Activated CD4-positive, CD25-positive, alpha-beta regulatory T cell treated with anti-CD3 and anti-CD28 coated beads, Interleukin-2, amount 50 U/mL, for 16 hours (primary cell): Measurements from ENCODE around the gene KCNAB1.

ENCODE experiments used
- DNase-seq: peaks from one replicate; pipeline ENCODE4 v3.0.0-alpha.2; 2020; ENCODE audit warnings: low read depth, low spot score

Gene KCNAB1

DNA sequence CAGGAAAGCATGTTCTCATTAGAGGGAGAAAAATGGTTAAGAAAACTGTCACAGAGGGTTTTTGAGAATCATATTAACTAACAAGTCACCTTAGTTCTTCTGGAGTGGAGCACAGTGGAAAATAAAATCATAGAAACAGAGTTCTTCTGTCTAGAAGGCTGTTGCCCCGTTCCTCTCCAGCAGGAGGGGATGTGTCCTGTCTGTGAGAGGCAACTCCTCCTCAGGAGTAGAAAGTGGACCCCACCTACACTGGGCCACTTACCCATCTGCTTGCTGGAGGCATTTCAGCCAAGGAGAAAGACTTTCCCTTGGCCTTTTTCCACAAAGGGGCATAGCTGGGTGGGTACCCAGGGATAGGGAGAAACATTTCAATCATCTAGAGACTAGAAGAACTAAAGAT, 327.9 kb downstream of the KCNAB1 start:
- DNase-seq, result no peak

DNA sequence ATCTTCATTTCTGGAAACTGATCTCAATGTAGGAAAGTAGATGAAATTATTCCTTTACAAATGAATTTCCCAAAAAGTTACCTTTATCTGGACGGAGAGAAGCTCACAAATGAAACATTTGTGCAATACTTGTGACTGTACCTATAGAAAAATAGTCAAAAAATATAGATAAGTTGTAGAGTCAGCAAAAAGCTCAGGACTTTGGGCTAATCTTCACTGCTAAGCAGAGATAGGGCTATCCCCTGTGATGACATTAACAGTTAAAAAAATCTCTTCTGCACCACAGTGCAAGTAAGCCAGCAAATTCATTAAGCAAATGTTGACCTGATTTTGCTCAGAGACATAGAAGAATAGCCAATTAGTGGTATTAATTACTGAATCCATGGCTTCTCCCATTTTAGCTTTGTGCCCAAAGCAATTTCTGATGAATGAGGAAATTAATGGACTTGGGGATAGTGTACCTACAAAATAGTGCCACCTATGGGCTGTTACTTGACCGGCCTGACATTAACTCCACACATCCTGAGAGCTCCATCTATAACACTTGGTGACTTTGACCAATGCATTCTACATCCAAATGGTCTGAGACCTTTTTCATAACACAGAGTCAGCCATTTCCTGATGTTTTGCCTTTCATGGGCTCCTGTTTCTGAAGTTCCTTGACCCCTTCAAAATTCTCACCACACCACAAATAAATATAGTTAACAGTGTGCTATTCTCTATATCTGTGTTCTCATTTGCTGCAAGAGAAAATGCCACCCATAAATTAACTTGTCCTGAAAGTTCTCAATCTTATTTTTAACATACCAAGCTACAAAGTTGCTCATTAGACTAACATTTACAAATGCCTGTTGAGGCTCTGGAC, 329.6 kb downstream of the KCNAB1 start:
- DNase-seq, result no peak

DNA sequence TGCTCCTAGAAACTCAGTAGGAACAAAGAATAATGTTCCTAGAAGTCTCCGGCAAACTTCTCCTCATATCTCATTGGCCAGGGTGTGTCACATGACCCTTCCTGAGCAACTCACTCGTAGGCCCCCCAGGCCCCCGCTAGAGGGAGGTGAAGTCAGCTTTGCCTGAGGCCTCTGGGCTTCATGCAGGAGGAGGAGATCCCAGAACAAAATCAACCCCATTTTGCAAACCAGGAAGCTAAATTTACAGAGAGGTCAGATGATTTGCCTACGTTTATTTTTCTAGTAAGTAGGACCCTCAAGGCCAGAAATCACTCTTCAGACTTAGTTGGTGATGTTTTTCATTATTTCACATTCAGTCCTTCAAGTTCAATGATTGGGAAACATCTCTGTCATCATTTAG, 335.5 kb downstream of the KCNAB1 start:
- no peak for DNase-seq

- no peak for DNase-seq
Measured at GRCh38 chr3:156456771-156457224, 336.4 kb downstream of the KCNAB1 start.

GRCh38 chr3:156459434-156459833, 339.1 kb downstream of the KCNAB1 start:
- DNase-seq, result no peak

DNA sequence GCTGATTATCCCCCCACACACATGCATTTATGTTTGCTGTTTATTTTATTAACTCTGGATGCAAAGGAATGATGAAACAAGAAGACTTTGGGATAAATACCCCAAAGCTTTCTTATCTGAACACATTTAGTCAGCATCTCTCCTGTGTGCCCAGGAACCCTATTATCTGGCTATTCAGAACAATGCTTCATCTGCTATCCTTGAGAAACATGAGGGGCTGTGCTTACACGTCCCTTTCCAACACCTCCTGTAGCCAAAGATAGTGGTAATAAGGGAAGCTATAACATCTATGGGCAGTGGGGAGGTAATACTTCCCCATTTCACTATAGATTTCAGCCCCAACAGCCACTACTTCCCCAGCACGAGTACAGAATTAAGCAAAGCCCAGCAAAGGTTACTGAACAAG, 339.8 kb downstream of the KCNAB1 start:
- DNase-seq, result no peak

GRCh38 chr3:156461889-156462288, 341.5 kb downstream of the KCNAB1 start:
- no peak for DNase-seq

- DNase-seq, result no peak
Measured at GRCh38 chr3:156463123-156463522, 342.7 kb downstream of the KCNAB1 start.

DNA sequence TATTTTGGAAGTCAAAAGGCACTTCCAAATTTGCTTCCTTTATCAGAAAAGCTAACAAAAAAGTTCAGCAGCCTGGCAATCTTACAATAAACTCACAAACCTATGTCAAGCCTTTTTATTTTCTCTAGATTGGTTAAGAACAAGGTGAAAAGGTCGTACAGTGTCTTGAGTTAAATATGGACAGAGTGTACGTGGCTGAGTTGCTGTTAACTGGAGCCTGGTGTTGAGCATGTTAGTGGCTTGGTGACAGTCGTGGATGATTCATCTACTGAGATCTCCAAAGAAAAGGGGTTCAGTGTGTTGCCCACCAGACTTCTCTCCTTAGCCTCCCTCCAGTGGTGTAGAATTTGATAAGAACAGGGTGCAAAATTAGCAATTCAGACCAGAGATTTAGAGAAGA, 344.8 kb downstream of the KCNAB1 start:
- DNase-seq, result no peak

- DNase-seq, result no peak
Measured at GRCh38 chr3:156469456-156469855, 349.1 kb downstream of the KCNAB1 start.

DNA sequence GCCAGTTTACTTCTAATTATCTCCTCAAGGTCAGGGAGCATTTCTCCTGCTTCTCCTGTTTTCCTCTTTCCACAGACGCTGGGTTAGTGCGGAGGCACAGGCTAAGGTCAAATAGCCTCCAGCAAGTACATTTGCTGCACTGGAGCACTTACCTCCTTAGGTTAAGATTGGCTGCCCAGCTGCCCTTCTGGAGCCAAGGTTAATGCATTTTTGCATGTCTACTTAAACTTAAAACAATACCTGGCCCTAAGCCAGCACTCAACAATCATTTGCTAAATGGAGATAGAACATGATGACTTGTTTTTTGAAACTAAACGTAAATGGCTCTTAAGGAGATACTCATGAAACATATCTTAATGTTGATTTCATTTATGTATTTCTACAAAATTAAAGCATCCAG, 351.1 kb downstream of the KCNAB1 start:
- DNase-seq, result no peak

- DNase-seq, result no peak
Measured at GRCh38 chr3:156472150-156472549, 351.8 kb downstream of the KCNAB1 start.

GRCh38 chr3:156472684-156473083, 352.3 kb downstream of the KCNAB1 start:
- no peak for DNase-seq

DNA sequence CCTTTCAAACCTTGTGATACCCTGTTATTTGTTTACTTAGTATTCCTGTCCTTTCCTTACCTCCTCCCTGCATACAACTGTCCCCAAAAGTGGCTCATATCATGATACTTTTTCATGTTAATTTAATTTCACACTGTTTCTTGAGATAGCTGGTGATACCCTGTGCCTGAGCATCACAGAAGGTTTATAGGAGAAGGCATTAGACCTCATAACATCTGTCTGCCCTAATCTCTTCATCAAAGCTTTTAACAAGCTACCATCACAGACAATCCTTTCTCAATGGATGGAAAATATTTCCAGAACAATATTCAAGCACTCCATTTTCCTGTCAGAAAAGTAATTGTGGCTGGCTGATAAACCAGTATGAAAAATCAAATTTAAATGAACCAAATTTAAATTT, 353.0 kb downstream of the KCNAB1 start:
- DNase-seq, result no peak

DNA sequence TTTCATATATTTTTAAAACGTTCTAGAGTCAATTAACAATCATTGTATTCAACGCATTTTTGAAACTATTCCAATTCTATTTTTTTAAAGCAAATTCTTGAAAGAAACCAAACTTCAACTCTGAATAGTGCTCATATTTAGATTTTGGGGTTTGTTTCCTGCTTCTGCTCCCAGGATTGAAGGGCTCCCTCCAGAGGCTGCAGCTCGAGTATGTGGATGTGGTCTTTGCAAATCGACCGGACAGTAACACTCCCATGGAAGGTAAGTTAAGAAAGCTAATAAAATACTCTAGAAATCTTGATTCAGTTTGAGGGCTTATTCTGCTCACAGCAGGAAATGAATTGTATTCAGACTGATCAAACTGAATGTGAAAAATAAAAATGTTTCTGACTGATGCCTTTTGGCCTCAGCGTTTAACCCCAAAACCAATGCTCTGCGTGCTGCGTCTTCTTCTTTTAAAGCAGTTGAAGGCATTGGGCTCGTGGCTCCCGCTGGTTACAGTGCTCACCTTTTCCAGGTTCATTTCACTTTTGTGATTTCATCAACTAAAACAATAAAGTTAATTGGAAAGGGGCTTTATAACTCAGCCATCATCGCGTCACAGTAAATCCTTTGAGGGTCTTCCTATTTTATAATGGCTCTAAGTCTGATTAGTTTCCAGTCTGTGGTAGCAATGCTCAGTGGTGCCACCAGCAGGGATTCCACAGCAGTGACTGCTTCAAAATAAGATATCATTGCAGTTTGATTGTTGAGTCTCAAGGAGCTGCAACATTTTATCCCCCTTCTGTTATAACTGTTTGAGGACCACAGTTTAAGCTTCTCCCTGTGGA, 354.4 kb downstream of the KCNAB1 start:
- no peak for DNase-seq

DNA sequence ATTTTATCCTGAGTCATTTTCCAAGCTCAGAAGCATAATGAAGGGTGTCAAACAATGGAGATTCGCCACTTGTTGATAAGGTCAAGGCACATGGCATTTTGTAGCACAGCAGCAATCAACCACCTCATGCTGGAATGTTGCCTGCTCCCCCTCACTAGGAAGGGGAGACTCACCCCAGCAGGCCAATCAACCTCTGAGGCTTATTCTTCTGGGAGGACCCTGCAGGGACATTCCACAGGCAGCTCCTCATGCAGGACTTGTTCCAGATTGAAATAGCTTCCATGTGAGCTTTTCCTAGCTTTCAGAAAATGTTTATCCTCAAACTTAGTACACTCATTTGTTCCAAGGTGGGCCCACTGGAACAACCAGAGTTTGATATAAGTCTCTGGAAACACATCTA, 356.9 kb downstream of the KCNAB1 start:
- no peak for DNase-seq

GRCh38 chr3:156478891-156479290, 358.5 kb downstream of the KCNAB1 start:
- DNase-seq, result no peak

- DNase-seq, result no peak
Measured at GRCh38 chr3:156479604-156480003, 359.2 kb downstream of the KCNAB1 start.

GRCh38 chr3:156480949-156481348, 360.6 kb downstream of the KCNAB1 start:
- DNase-seq, result no peak

- no peak for DNase-seq
Measured at GRCh38 chr3:156483002-156483401, 362.6 kb downstream of the KCNAB1 start.

- DNase-seq, result peak; percentile 4
Measured at GRCh38 chr3:156483426-156483825, 363.0 kb downstream of the KCNAB1 start.

- peak; percentile 20 for DNase-seq
Measured at GRCh38 chr3:156483961-156484787, 363.8 kb downstream of the KCNAB1 start.
